Measurements from ENCODE around the gene LSM14B. TPM values are rescaled to one million over a fixed set of nuclear protein-coding genes. Genes with fewer than 3 reads are reported as not detected.

LSM14B gene
- total RNA-seq, 1 donor from 2014 or later: 64.3 TPM

GRCh38 chr20:62136283-62137091 lies 14.2 kb downstream of the LSM14B start:
- H3K4me3 Mint-ChIP-seq: no peak overlapping the region
- peak; percentile 63 for TF ChIP-seq CTCF (IDR thresholded peaks at IDR 0.05; ENCODE audit: unreplicated experiment)
- H3K27ac Mint-ChIP-seq: peak overlapping the region; percentile 60
- H3K36me3 Mint-ChIP-seq: peaks cover 33% of the 10 kb centered on the region
- H3K27me3 Mint-ChIP-seq (ENCODE audit: low read depth): no peaks in the 10 kb centered on the region
- peak in 1 of 2 experiments; percentile 65 for DNase-seq (ENCODE audit: low spot score in 2 of 2, unreplicated experiment in 2 of 2)
- no peaks in the 10 kb centered on the region for H3K9me3 Mint-ChIP-seq
- peaks cover 13% of the 10 kb centered on the region for H3K4me1 Mint-ChIP-seq

GRCh38 chr20:62137092-62137384 lies 14.8 kb downstream of the LSM14B start:
- no peak for TF ChIP-seq CTCF (IDR thresholded peaks at IDR 0.05; ENCODE audit: unreplicated experiment)
- peak overlapping the region; percentile 60 for H3K27ac Mint-ChIP-seq
- no peaks in the 10 kb centered on the region for H3K27me3 Mint-ChIP-seq (ENCODE audit: low read depth)
- H3K36me3 Mint-ChIP-seq: peaks cover 30% of the 10 kb centered on the region
- H3K9me3 Mint-ChIP-seq: no peaks in the 10 kb centered on the region
- peaks cover 18% of the 10 kb centered on the region for H3K4me1 Mint-ChIP-seq
- DNase-seq (ENCODE audit: low spot score in 2 of 2, unreplicated experiment in 2 of 2): no peak
- no peak overlapping the region for H3K4me3 Mint-ChIP-seq

- H3K9me3 Mint-ChIP-seq: no peaks in the 10 kb centered on the region
- no peaks in the 10 kb centered on the region for H3K27me3 Mint-ChIP-seq (ENCODE audit: low read depth)
- peaks cover 26% of the 10 kb centered on the region for H3K36me3 Mint-ChIP-seq
- TF ChIP-seq CTCF (IDR thresholded peaks at IDR 0.05; ENCODE audit: unreplicated experiment): no peak
- no peak for DNase-seq (ENCODE audit: low spot score in 2 of 2, unreplicated experiment in 2 of 2)
- peak overlapping the region; percentile 36 for H3K27ac Mint-ChIP-seq
- H3K4me1 Mint-ChIP-seq: peaks cover 22% of the 10 kb centered on the region
- no peak overlapping the region for H3K4me3 Mint-ChIP-seq
These were observed 15.4 kb downstream of the LSM14B start for GRCh38 chr20:62137478-62138203.

- H3K4me3 Mint-ChIP-seq: no peak overlapping the region
- DNase-seq (ENCODE audit: low spot score in 2 of 2, unreplicated experiment in 2 of 2): no peak
- H3K9me3 Mint-ChIP-seq: no peaks in the 10 kb centered on the region
- no peak for TF ChIP-seq CTCF (IDR thresholded peaks at IDR 0.05; ENCODE audit: unreplicated experiment)
- H3K27me3 Mint-ChIP-seq (ENCODE audit: low read depth): no peaks in the 10 kb centered on the region
- peaks cover 26% of the 10 kb centered on the region for H3K36me3 Mint-ChIP-seq
- H3K27ac Mint-ChIP-seq: peak overlapping the region; percentile 36
- peaks cover 22% of the 10 kb centered on the region for H3K4me1 Mint-ChIP-seq
These were observed 15.9 kb downstream of the LSM14B start for GRCh38 chr20:62138204-62138543.

- H3K27me3 Mint-ChIP-seq (ENCODE audit: low read depth): no peaks in the 10 kb centered on the region
- peak overlapping the region; percentile 43 for H3K27ac Mint-ChIP-seq
- no peak overlapping the region for H3K4me3 Mint-ChIP-seq
- peaks cover 26% of the 10 kb centered on the region for H3K36me3 Mint-ChIP-seq
- TF ChIP-seq CTCF (IDR thresholded peaks at IDR 0.05; ENCODE audit: unreplicated experiment): no peak
- H3K4me1 Mint-ChIP-seq: peaks cover 22% of the 10 kb centered on the region
- no peak for DNase-seq (ENCODE audit: low spot score in 2 of 2, unreplicated experiment in 2 of 2)
- no peaks in the 10 kb centered on the region for H3K9me3 Mint-ChIP-seq
These were observed 16.6 kb downstream of the LSM14B start for GRCh38 chr20:62138912-62139311.
